Activated CD8-positive, alpha-beta T cell treated with anti-CD3 and anti-CD28 coated beads, Interleukin-2, amount 10 ng/mL, durations not matched to agents 7 days and 5 days (primary cell): ENCODE measurements around the gene SUDS3. TPM values are rescaled to one million over a fixed set of nuclear protein-coding genes. Genes with fewer than 3 reads are reported as not detected.

Experiments used
- ATAC-seq: fragments of 150-1000 bp; cut with Tn5 transposase; one replicate; pipeline ENCODE4 v1.10.0; 2021; ENCODE audit warnings: moderate library complexity
- CTCF ChIA-PET: fragments of 350-600 bp; sonication (Branson Sonifier 250); formaldehyde crosslinking; loops from one replicate; lab custom pipeline; 2021; ENCODE audit warnings: antibody characterized with exemption; lab: Charles Lee
- POLR2A ChIA-PET: fragments of 350-600 bp; sonication (Branson Sonifier 250); formaldehyde crosslinking; loops from one replicate; lab custom pipeline; 2021; ENCODE audit warnings: antibody characterized with exemption; lab: Charles Lee
- DNase-seq: peaks from one replicate; pipeline ENCODE4 v3.0.0-alpha.2; 2020
- H3K27ac Mint-ChIP-seq: one replicate; pipeline ENCODE4 v1.8.0; 2021; ENCODE audit warnings: mild to moderate bottlenecking, mixed read lengths
- H3K27me3 Mint-ChIP-seq: one replicate; pipeline ENCODE4 v1.8.0; 2021; ENCODE audit warnings: low read depth, mixed read lengths
- H3K36me3 Mint-ChIP-seq: one replicate; pipeline ENCODE4 v1.8.0; 2021; ENCODE audit warnings: low read depth, mixed read lengths
- H3K4me1 Mint-ChIP-seq: one replicate; pipeline ENCODE4 v1.8.0; 2021; ENCODE audit warnings: low read depth, mixed read lengths
- H3K4me3 Mint-ChIP-seq: one replicate; pipeline ENCODE4 v1.8.0; 2021; ENCODE audit warnings: mild to moderate bottlenecking, mixed read lengths
- H3K9me3 Mint-ChIP-seq: one replicate; pipeline ENCODE4 v1.8.0; 2022; ENCODE audit warnings: mixed read lengths; ENCODE audit not compliant: insufficient read depth
- total RNA-seq, 2 experiments: library from RNA; stranded (reverse); gene quantifications; one replicate each; pipeline ENCODE4 v1.2.3, GENCODE V29; 2021

Gene SUDS3
- total RNA-seq, 2 experiments from 2014 or later, result 23.3 to 25.3 TPM

DNA sequence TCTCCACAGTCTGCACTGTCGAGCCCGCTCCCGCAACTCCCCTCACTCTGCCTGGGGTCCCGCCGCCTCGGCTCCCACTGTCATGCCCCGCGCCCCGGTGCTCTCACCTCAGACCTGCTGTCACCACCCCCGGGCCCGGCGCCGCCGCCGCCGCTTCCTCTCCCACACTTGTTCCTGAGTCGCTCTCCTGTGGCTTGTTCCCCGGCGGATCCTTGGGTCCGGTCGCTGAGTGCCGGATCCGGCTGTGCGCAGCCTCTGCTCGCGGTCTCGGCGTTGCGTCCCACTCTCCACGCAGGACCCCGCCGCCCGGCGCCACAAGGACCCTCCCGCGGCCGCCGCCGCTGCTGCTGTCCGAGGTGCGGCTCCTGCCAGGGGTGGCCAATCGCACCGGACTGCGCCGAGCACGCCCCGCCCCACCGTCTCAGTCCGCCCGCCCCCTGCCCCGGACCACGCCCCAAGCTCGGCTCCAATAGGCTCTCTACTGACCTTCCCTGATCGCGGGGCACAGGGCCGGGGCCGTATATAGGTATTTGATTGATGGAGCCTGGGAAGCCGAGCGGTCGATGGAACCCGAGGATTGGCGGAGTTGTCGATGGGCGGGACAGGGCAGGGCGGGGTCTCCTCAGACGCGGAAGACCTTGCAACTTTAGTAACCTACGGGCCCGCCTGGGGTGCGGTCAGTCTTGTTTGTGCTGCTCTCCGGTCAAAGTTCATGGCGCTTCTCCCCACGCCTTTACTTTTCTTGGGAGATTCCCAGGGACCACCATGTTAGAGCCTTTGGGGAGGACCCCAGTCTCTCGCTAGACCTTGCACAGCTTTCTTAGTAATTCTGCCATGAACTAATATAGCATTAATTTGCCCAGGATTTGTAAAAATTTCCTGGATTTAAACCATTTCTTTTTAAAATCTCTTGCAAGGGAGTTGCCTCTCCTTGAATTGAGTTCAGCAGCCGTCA lies 3.5 kb upstream of the SUDS3 start, which contains the start of gene TAOK3:
TSS of gene TAOK3 (minus strand) at position 367 of the 955 bp plus-strand sequence. CDS start 117,340 bp downstream, outside the sequence.
- H3K27ac Mint-ChIP-seq, result peak within 1 kb of the TSS; percentile 85
- H3K36me3 Mint-ChIP-seq, result no peaks in the 10 kb centered on the region
- H3K27me3 Mint-ChIP-seq, result peaks cover 3% of the 10 kb centered on the region
- H3K4me3 Mint-ChIP-seq, result peak within 1 kb of the TSS; percentile 92
- peaks cover 47% of the 10 kb centered on the region for H3K4me1 Mint-ChIP-seq
- ATAC-seq (peak; percentile 89), DNase-seq (peak; percentile 98)
- ChIA-PET POLR2A (interaction anchor here (0.7 to 1.8 kb wide), 6 partner anchors 8 to 237 kb away, joined by 3 to 35 read pairs (median 3); partner anchors contain the start of gene PEBP1), CTCF (interaction anchor here (1.6 to 2.1 kb wide), 3 partner anchors 14 to 252 kb away, joined by 8 to 17 read pairs (median 15); no protein-coding TSS in a partner anchor)
- H3K9me3 Mint-ChIP-seq, result no peaks in the 10 kb centered on the region

DNA sequence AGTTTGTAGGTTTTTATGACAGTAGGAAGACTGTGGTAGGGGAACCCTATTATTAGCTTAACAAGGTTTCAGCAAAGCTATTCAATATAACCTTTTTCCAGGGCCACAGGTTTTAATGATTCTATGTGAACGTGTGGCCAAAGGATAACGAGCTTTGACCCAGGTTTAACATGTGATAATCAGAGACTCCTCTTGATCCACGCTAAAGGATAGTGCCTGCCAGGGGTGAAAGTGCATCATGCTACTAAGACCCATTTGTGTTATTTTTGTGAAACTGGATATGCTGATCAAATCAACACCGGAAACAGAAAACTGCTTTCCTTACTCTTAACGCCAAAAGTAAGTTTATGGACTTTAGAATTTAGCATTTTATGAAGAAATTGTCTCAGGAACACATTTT lies 2.7 kb upstream of the SUDS3 start:
- Mint-ChIP-seq H3K4me3 (peak overlapping the region; percentile 92), H3K9me3 (no peaks in the 10 kb centered on the region), H3K4me1 (peaks cover 51% of the 10 kb centered on the region), H3K27ac (peak overlapping the region; percentile 85), H3K36me3 (no peaks in the 10 kb centered on the region), H3K27me3 (peaks cover 3% of the 10 kb centered on the region)
- ATAC-seq, result no peak
- POLR2A ChIA-PET, result interaction anchor here (0.7 to 1.8 kb wide), 5 partner anchors 16 to 238 kb away, joined by 3 to 35 read pairs (median 3); partner anchors contain the start of gene PEBP1
- CTCF ChIA-PET, result interaction anchor here (1.2 to 2.1 kb wide), 4 partner anchors 15 to 253 kb away, joined by 3 to 17 read pairs (median 12); no protein-coding TSS in a partner anchor
- no peak for DNase-seq

- H3K27ac Mint-ChIP-seq, result no peak overlapping the region
- H3K27me3 Mint-ChIP-seq, result peaks cover 3% of the 10 kb centered on the region
- peak overlapping the region; percentile 92 for H3K4me3 Mint-ChIP-seq
- no peak for DNase-seq
- CTCF ChIA-PET, result interaction anchor here (1.2 to 2.1 kb wide), 4 partner anchors 16 to 253 kb away, joined by 3 to 17 read pairs (median 12); no protein-coding TSS in a partner anchor
- POLR2A ChIA-PET, result interaction anchor here (1.4 to 1.8 kb wide), 3 partner anchors 17 to 238 kb away, joined by 3 to 35 read pairs (median 4); partner anchors contain the start of gene PEBP1
- ATAC-seq, result no peak
- peaks cover 51% of the 10 kb centered on the region for H3K4me1 Mint-ChIP-seq
- no peaks in the 10 kb centered on the region for H3K9me3 Mint-ChIP-seq
- H3K36me3 Mint-ChIP-seq, result no peaks in the 10 kb centered on the region
Observed at GRCh38 chr12:118374126-118374725, 2.1 kb upstream of the SUDS3 start.

DNA sequence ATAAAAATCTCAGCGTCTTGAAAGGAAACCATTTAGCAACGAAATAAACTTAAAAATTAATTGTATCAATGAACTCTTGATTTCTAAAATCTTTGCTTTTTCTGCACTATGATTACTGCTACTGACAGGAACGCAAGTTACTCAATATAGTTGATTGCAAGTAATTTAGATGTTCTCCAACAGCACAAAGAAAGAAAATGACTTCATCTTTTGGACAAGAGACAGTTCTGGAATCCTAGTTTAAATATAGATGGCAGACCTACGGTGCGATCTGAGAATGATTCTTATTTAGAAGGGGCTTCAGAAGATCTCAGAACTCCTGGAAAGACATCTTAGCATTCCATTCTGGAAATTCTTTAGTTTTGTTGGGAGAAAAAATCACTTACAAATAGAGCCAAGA lies 1.4 kb upstream of the SUDS3 start:
- ChIA-PET POLR2A (interaction anchor here (2.1 kb wide), 1 partner anchor 17 kb away, joined by 29 read pairs; no protein-coding TSS in a partner anchor), CTCF (interaction anchor here (1.0 to 4.9 kb wide), 16 partner anchors 9 to 1289 kb away, joined by 3 to 146 read pairs (median 12); partner anchors contain the start of genes PEBP1 and RFC5)
- Mint-ChIP-seq H3K4me3 (no peak overlapping the region), H3K27me3 (peaks cover 3% of the 10 kb centered on the region), H3K4me1 (peaks cover 51% of the 10 kb centered on the region), H3K27ac (no peak overlapping the region), H3K9me3 (no peaks in the 10 kb centered on the region), H3K36me3 (peaks cover under 1% of the 10 kb centered on the region)
- ATAC-seq (no peak), DNase-seq (no peak)

GRCh38 chr12:118375348-118375747 lies 1.0 kb upstream of the SUDS3 start:
- Mint-ChIP-seq H3K4me1 (peaks cover 50% of the 10 kb centered on the region), H3K27ac (no peak overlapping the region), H3K4me3 (peak overlapping the region; percentile 97), H3K9me3 (no peaks in the 10 kb centered on the region), H3K27me3 (peaks cover 3% of the 10 kb centered on the region), H3K36me3 (peaks cover 3% of the 10 kb centered on the region)
- DNase-seq, result no peak
- ChIA-PET POLR2A (interaction anchor here (1.0 to 2.1 kb wide), 4 partner anchors 17 to 314 kb away, joined by 3 to 29 read pairs (median 7); partner anchors contain the start of genes PEBP1 and WSB2), CTCF (interaction anchor here (0.6 to 4.9 kb wide), 42 partner anchors 8 to 1291 kb away, joined by 3 to 146 read pairs (median 4); partner anchors contain the start of genes FBXO21, PEBP1, RFC5 and WSB2)
- ATAC-seq, result no peak

DNA sequence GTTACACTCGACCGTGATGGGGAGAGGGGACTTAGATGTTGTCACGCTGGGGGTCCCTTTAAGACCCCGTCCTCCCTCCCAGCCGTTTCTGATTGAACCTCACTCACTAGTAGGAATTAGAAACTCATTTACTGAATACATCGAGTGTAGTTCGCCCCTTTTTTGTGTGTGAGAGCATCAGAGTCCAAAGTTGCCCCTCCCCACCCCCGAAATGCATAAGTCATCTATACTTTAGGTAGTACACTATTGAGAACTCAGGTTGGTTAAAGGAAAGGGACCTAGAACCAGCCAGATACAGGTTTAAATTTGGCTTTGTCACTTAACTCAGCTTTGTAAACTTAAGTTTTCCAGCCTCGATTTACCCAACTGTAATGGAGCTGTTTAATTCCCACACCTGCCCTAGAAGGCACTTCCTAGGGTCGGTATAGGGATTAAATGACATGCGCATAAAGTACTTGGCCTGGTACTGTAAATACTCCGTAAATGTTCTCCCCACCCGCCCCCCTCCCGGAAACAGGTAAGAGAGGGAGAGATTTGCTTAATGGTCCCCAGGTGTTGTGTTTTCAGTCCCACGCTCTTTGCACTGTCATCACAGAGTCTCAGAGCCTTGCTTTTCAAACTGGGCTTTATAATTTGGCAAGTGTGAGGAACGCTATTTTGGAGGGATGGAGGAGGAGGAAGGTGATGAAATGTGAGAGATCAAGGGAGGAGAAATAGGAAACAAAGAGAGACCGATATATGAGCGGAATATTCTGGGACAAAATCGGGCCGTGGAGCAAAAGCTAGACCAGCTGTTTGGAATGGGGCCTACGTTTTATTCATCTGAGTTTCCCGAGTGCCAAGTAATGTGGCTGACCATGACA lies 897 bp downstream of the SUDS3 start:
- H3K9me3 Mint-ChIP-seq, result no peaks in the 10 kb centered on the region
- ChIA-PET POLR2A (interaction anchor here (0.9 to 2.1 kb wide), 5 partner anchors 18 to 316 kb away, joined by 3 to 29 read pairs (median 6); partner anchors contain the start of genes PEBP1 and WSB2), CTCF (interaction anchor here (0.7 to 4.9 kb wide), 43 partner anchors 13 to 660 kb away, joined by 3 to 146 read pairs (median 5); partner anchors contain the start of genes PEBP1, RFC5 and WSB2)
- H3K4me1 Mint-ChIP-seq, result peaks cover 38% of the 10 kb centered on the region
- H3K36me3 Mint-ChIP-seq, result peaks cover 12% of the 10 kb centered on the region
- H3K27me3 Mint-ChIP-seq, result no peaks in the 10 kb centered on the region
- DNase-seq (peak; percentile 34), ATAC-seq (no peak)
- peak overlapping the region; percentile 73 for H3K27ac Mint-ChIP-seq
- peak overlapping the region; percentile 97 for H3K4me3 Mint-ChIP-seq

GRCh38 chr12:118377884-118378470 lies 1.6 kb downstream of the SUDS3 start:
- H3K4me1 Mint-ChIP-seq, result peaks cover 38% of the 10 kb centered on the region
- H3K27ac Mint-ChIP-seq, result peak overlapping the region; percentile 73
- H3K9me3 Mint-ChIP-seq, result no peaks in the 10 kb centered on the region
- H3K36me3 Mint-ChIP-seq, result peaks cover 12% of the 10 kb centered on the region
- DNase-seq (peak; percentile 85), ATAC-seq (no peak)
- no peaks in the 10 kb centered on the region for H3K27me3 Mint-ChIP-seq
- POLR2A ChIA-PET, result interaction anchor here (0.9 to 1.0 kb wide), 2 partner anchors 19 to 195 kb away, joined by 3 read pairs; no protein-coding TSS in a partner anchor
- peak overlapping the region; percentile 97 for H3K4me3 Mint-ChIP-seq
- CTCF ChIA-PET, result interaction anchor here (0.8 to 4.9 kb wide), 29 partner anchors 13 to 659 kb away, joined by 3 to 146 read pairs (median 4); partner anchors contain the start of genes PEBP1, RFC5 and WSB2

DNA sequence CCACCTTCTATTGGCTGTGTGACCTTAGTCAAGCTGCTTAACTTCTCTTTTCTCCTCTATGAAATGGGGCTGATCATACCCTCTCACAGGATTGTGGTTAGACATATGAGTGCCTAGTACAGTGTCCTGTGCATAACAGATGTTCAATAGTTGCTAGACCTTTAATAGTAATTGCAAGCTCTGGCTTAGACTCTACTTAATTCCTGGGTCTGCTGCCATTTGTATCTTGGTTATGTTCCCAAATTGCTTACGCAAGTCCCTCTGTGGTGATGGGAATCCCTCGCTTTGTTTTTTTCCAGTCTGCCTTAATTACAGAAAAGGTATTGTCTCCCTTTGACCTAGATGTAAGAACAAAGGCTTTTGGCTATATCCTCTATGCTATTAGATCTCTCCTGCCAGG lies 15.1 kb downstream of the SUDS3 start:
- DNase-seq (no peak), ATAC-seq (no peak)
- H3K36me3 Mint-ChIP-seq, result peaks cover 33% of the 10 kb centered on the region
- ChIA-PET CTCF (interaction anchor here (1.6 to 3.8 kb wide), 2 partner anchors 14 to 15 kb away, joined by 4 to 26 read pairs; partner anchors contain the start of gene SUDS3), POLR2A (no interaction called here)
- no peaks in the 10 kb centered on the region for H3K4me1 Mint-ChIP-seq
- H3K27me3 Mint-ChIP-seq, result no peaks in the 10 kb centered on the region
- no peak overlapping the region for H3K27ac Mint-ChIP-seq
- no peaks in the 10 kb centered on the region for H3K9me3 Mint-ChIP-seq
- no peak overlapping the region for H3K4me3 Mint-ChIP-seq

DNA sequence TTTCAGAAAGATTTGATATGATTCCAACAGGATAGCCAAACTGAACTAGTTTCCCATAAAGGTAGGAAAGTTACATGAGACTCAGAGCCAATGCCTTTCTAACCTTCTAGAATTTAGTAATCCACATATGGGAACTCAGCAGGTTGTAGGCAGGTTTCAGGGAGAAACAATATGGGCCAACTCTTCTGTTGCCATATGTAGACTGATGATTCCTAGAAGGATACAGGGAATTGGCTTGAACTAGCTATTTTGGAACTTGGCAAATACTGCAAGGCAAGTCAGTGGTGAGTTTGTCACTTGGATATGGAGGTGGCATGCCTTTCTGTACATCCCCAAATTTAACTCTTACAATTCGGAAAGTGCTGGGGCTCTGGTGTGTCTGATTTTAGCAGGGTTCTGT lies 15.5 kb downstream of the SUDS3 start:
- no peak for ATAC-seq
- no peaks in the 10 kb centered on the region for H3K9me3 Mint-ChIP-seq
- no peak for DNase-seq
- no peaks in the 10 kb centered on the region for H3K27me3 Mint-ChIP-seq
- no peak overlapping the region for H3K27ac Mint-ChIP-seq
- ChIA-PET CTCF (interaction anchor here (1.0 to 3.8 kb wide), 2 partner anchors 13 to 15 kb away, joined by 4 to 26 read pairs; partner anchors contain the start of gene SUDS3), POLR2A (no interaction called here)
- H3K4me1 Mint-ChIP-seq, result no peaks in the 10 kb centered on the region
- no peak overlapping the region for H3K4me3 Mint-ChIP-seq
- H3K36me3 Mint-ChIP-seq, result peaks cover 36% of the 10 kb centered on the region
